ENCODE measurements around the gene PVALB.

DNA sequence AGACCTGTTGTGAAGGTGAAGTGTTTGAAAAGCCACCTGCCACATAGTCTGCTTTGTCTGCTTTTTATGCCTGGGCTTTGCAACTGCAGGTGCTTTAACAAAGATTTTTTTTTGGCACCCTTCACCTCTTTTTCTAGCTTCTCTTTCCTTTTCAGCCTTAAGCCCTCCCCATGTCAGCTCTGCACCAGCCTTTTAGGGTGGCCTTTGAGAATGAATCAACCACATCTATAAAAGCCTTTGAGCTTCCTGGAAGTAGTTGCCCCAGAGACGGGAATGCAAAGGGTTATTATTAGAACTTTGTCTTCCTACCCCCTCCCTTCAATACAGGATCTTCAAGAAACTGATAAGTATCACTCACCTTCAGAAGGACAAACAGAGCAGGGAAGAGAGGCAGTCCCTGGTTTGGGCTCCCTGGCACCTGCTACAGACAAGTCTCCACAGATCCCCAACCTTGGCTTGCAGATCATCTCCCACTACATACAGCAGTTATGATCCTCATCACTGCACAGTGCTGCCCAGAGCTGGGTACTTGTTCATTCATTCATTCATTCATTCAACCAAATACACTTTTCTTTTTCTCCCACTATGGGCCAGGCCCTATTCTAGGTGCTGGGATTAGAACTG lies 8.0 kb downstream of the PVALB start:
- TF ChIP-seq, protein P1, sequence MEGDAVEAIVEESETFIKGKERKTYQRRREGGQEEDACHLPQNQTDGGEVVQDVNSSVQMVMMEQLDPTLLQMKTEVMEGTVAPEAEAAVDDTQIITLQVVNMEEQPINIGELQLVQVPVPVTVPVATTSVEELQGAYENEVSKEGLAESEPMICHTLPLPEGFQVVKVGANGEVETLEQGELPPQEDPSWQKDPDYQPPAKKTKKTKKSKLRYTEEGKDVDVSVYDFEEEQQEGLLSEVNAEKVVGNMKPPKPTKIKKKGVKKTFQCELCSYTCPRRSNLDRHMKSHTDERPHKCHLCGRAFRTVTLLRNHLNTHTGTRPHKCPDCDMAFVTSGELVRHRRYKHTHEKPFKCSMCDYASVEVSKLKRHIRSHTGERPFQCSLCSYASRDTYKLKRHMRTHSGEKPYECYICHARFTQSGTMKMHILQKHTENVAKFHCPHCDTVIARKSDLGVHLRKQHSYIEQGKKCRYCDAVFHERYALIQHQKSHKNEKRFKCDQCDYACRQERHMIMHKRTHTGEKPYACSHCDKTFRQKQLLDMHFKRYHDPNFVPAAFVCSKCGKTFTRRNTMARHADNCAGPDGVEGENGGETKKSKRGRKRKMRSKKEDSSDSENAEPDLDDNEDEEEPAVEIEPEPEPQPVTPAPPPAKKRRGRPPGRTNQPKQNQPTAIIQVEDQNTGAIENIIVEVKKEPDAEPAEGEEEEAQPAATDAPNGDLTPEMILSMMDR (IDR thresholded peaks at IDR 0.05; ENCODE audit: low read depth, low read length, poor library complexity, severe bottlenecking) = no peak
- no peak for TF ChIP-seq EZH2phosphoT487 (IDR thresholded peaks at IDR 0.05; ENCODE audit: borderline replicate concordance, low read length)
